Measurements from ENCODE around the gene MIDN.

- no peak for TF ChIP-seq CTCF (IDR thresholded peaks at IDR 0.05)
- no peak for TF ChIP-seq POLR2A (IDR thresholded peaks at IDR 0.05)
Measured at GRCh38 chr19:1286487-1287353, 38.3 kb downstream of the MIDN start.

All from vagina (tissue), 2 donors.